ENCODE results near the gene NLRC4.

GRCh38 chr2:32220445-32220844 lies 44.2 kb downstream of the NLRC4 start:
- TF ChIP-seq CTCF (IDR thresholded peaks at IDR 0.05) (no peak), POLR2AphosphoS5 (IDR thresholded peaks at IDR 0.05) (no peak), POLR2A (IDR thresholded peaks at IDR 0.05) (no peak)
